Measurements from ENCODE around the gene RIC8B. TPM values are rescaled to one million over a fixed set of nuclear protein-coding genes. Genes with fewer than 3 reads are reported as not detected.

The RIC8B gene
- total and polyA plus RNA-seq, 2 of the 8 experiments (the other 6 are each of a cell fraction or from before 2014, with no cell fraction given): 8.2 to 25.3 TPM

GRCh38 chr12:106894774-106895173 lies 120.3 kb downstream of the RIC8B start (continued):
- TF ChIP-seq CHD7 (IDR thresholded peaks at IDR 0.05; ENCODE audit: insufficient replicate concordance, low read length): no peak
